HG03520 (cell line): Measurements from ENCODE around the gene LRRC56.
A peak's percentile ranks its signal among the peaks of the same experiment; 100 is the strongest.
"Not testable (repeated sequence)": the region's sequence is repeated elsewhere in the genome, so short reads cannot be mapped to it uniquely, and the experiment has no call there.

ENCODE experiments used
- ATAC-seq: cut with Tn5 transposase; IDR thresholded peaks from one replicate; pipeline ENCODE4 v1.9.1; 2021; ENCODE audit warnings: mild to moderate bottlenecking, moderate library complexity; ENCODE audit not compliant: unreplicated experiment

The LRRC56 gene

DNA sequence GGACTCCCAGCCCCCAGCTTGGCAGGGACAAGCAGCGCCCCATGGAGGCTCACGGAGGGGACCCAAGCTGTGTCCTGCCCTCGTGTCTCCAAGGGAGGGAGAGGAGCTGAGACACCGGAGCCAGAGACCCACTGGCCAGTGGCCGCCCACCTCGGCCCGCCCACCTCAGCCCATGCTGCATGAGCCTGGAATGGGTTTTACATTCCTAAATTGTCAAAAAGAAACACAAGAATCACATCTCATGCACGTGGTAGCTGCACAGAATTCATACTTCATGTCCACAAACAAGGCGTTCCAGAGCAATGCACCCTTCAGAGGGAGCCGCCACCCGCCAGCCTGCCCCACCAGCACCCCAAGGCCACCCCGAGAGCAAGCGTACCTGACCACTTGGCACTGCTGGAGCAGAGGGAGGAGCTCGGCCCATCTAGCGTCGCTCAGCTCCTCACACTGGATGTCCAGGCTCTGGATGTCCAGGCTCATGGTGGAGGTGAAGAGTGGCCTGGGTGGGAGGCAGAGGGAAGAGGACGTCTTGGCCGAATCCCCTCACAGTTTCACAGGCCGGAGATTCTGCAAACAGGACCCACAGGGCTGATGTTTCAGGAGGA is 35.5 kb upstream of the LRRC56 start:
- no peak for ATAC-seq

DNA sequence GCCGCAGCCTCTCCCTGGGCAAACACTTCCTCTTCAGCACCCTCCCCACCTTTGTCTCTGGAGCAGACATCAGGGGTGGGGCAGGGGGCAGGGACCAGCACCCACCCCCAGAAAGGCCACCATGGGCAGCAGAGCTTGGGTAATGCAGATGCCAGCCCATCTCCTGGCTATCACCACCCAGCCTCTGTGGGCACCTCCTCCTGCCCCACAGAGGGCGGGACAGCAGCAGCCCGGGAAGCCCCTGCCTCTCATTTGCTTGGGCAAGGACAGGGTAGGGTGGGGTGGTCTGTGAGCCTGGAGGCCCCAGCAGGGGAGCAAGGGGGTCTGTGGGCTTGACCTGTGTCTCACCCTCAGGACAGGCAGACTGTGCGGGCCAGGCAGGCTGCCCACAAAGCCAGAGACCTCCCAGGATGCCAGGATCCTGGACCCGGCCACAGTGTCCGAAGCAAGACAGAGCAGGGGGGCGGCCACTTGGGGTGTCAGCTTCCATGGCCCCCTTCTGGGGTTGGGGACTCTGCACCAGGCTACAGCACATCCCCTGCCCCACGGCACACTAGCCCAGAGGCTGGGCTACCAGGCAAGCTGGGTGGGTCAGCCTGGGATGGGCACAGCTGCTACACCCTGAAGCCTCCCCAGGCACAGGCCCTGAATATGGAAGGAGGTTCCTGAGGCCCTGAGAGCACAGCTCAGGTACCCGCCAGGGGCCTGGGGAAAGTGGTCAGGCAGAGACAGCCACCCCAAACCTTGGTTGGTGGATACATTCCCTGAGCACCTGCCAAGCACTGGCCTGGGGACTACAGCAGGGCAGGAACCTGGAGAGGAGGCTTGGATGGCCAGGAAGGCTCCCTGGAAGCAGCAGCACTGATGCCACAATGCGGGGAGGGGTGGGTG is 34.8 kb upstream of the LRRC56 start:
- ATAC-seq, result no peak

DNA sequence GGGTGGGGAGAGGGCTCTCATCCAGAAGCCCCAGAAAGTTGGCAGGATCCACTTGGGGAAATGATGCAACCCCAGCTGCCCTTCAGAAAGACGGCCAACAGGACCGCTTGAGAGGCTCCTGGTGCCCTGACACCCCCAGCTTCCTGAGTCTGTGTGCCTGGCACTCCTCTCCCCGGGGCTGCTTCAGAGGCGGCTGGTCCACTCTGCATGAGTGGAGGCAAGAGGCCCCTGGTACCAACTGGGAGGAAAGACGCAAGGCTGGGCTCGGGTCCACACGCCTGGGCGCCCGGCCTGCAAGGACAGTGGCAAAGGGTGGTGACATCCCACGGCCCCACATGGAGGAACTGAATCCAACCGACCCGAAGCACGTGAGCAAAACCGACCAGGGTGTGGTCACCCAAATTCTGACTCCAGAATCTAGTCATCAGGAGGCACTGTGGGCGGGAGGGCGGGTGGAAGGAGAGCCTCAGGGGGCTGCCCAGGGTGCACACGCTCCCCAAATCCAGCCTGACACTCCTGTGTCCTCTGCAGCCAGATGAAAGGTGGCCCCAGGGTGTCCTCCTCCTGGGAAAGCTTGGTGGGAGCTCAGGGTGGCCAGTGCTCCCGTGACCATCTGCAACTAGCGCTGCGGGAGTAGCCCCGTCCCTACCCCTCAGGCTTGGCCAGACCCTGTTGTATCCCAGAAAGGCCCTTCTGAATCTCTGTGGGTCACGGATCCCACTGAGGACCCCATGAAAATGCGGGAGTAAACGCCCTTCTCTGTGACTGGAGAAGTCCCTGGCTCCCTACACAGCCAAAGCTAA is 33.9 kb upstream of the LRRC56 start:
- ATAC-seq, result no peak

DNA sequence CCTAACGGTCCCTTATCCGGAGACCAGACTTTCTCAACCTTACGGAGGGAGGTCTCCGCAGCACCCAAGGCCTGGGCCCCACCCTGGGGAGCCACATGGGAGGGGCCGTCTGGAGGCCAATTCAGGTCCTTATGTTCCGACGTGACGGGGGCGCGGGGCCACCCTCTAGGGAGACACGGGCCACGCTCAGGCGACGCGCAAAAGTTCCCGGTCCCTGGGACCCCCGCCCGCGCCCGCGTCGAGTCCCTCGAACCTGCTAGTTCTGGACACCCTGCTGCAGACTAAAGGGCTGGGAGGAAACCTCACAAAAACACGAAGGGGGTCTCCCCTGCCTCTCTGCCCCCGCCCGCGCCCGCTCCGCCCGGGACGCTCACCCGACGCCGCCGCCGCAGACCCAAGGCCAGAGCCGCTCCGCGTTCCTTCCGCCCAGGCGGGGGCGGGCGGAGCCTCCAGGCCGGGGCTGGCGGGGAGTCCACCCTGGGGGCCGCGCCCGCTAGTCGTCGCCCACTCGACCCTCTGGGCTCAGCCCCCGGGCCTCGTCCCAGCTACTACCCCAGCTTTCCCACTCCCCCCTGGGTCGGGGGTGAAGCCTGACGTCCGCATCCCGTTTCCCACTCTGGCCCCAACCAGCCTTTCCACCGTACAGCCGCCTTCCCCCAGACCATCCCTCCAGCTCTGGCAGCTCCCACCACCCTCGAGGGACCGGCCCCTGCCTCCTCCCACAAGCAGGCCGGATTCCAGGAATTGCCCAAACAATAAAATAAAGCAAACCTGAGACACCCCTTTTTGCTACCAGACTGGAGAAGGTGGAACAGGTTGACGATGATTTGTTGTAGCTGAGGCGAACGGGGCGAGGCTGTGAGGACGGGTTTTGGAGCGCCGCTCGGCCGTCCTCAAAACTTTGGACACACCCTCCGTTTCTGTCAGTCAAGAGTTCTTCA is 33.0 kb upstream of the LRRC56 start:
- no peak for ATAC-seq

DNA sequence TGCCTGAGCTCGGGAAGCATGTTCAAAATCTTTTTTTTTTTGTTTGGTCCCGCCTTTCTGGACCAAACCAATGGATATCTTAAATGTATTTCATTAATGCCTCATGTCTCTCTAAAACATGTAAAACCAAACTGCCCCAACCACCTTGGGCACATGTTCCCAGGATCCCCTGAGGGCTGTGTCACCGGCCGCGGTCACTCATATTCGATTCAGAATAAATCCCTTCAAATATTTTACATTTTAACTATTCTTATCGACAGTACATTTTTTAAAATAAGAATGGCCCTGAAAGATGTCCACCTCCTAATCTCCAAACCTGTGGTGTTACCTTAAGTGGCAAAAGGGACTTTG is 32.4 kb upstream of the LRRC56 start:
- ATAC-seq, result no peak

DNA sequence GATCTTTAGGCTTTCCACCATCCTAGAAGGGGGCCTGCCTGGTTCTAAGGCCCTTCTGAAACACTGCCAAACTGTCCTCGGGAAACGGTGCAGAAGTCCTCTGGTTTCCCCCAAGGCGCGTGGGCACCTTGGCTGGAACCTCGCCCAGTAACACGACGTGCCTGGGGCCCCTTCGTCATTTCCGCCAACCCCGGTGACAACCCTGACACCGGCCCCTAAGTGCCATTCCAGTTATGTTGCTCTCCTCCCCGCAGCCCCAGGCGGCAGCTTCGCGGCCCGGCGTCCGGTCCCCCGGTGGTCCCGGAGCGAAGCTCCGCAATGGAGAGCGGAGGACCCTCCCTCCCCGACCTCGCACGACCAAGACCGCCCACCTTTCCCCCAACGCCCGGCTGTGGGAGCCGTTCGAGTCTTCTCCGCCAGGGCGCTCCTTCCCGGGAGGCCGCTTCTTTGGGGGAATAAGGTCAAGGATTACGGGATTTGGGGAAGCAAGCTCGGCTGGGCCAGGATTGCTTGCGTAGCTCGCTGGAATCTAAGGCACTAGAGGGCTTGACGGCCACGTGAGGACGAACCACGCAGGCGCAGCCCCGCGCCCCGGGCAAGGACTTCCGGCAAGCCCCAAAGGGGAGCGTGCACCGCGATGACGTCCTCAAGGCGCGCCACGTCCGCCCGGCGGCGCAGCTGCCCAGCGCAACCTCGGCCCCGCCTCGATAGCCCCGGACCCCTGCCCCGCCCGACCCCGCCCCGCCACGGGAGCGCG is 30.9 kb upstream of the LRRC56 start:
- ATAC-seq, result peak; percentile 53

DNA sequence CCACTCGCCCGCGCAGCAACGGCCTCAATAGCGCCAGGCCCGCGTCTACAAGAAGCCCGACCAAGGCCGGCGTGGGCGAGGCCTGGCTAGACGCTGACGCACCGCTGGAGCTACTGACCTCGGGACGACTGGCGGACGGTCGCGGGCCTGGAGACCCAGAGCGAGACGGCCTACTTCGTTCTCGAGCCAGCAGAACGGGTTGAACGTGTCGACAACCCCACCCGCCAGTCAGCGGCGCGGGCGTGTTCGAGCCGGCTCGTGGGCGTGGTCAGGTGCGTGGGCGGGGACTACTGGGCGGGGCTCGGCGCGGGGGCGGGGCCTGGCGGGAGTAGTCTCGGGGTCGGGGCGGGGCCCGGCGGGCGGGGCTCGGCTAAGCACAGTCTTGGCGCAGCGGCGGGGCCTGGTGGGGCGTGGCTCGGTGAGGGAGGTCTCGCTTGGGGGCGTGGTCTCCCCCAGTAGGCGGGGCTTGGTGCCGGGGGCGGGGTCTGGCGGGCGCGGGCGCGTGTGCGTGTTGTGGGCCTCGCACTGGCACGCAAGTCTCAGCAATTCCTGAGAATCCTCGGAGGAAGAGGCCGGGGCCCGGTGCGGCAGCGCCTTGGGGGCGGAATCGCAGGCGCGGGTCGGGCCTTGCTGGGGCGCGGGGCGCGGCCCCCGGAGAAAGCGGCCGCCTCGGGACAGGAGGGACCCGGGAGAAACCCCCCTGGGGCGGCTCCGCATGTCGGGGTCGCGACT is 30.2 kb upstream of the LRRC56 start, which contains the start of gene RNH1:
RNH1 (minus strand) TSS at position 248 of the 732 bp plus-strand sequence. CDS start 5,080 bp downstream, outside the sequence.
- ATAC-seq, result peak; percentile 37

DNA sequence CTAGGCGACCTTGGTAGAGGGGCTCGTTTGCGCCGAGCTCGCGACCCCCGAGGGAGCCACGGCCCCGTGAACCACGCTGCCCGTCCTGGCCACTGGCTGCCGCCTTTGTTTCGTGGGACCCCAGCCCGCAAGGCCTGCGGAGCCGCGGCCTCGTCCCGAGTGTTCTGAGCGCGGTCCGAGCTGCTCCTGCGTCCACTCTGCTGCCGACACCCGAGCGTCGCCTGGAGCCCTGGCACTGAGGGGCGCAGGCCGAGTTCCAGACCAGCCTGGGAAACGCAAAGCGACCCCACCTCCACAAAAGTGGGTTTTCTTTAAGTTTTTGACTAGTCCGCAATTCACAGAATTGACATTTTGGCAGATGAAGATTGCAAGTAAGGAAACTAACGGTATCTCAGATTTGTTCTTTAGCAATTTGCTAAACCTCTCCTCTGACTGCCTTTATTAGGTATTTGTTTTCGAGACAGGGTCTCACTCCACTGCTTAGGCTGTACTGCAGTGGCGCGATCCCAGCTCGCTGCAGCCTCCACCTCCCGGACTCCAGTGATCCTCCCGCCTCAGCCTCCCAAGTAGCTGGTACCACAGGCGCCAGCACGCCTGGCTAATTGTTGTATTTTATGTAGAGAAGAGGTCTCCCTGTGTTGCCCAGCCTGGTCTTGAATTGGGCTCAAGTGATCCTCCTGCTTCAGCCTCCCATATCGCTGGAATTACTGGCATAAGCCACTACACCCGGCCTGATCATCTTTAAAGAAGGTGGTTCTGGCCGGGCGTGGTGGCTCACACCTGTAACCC is 29.4 kb upstream of the LRRC56 start:
- ATAC-seq, result no peak

DNA sequence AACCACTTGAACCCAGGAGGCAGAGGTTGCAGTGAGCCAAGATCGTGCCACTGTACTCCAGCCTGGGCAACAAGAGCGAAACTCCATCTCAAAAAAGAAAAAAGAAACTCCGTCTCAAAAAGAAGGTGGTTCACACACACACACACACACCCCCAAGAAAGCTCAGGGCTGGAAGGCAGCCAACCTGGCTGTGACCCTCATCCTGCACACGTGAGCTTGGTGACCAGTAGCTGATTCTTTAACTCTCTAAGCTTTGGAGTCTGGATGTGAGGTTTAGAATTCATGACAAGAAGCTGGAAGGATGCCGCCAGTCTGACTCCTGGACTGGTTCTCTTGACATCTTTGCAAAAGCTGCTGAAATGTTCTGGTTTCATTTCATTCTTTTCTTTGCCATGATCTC is 28.4 kb upstream of the LRRC56 start:
- ATAC-seq, result no peak

DNA sequence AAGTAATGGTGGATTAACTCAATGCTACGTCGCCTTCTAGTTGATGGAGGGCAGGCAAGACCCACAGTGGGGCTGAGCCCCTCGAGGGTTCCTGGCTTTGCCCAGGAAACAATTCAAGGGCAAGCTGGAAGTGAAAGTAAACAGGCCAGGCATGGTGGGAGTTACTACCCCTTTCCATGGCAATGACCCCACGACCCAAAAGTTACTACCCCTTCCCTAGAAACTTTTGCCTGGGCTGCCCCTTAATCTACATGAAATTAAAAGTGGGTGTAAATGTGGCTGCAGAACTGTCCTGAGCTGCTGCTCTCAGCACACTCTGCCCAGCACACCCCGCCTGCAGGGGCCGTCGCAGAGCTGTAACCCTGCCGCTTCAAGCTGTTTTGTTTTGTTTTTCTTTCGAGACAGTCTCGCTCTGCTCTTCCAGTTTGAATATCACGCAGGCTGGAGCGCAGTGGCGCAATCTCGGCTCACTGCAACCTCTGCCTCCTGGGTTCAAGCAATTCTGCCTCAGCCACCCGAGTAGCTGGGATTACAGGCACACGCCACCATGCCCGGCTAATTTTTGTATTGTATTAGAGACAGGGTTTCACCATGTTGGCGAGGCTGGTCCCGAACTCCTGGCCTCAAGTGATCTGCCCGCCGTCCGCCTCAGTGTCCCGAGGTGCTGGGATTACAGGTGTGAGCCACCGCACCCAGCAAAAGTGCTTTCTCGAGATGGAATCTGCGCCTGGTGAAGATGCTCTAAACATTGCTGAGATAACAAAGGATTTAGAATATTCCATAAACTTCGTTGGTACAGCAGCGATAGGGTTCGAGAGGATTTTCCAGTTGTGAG is 24.3 kb upstream of the LRRC56 start:
- ATAC-seq, result no peak

DNA sequence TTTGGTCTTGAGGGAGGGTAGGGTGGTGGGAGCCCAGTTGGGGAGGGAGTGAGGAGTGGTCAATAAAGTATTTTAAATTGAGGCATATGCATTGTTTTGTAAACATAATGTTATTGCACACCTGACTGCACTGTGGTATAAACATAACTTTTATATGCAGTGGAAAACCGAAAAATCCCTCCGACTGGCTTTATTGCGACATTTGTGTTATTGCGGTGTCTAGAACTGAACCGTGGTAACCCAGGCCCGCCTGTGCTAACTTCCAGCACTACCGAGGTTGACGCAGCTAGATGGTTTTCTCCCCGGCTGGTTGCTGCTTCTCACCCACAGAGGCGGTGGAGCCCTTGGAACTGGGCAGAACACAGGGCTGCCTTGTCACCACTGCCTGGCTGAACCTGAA is 22.7 kb upstream of the LRRC56 start:
- ATAC-seq, result no peak

DNA sequence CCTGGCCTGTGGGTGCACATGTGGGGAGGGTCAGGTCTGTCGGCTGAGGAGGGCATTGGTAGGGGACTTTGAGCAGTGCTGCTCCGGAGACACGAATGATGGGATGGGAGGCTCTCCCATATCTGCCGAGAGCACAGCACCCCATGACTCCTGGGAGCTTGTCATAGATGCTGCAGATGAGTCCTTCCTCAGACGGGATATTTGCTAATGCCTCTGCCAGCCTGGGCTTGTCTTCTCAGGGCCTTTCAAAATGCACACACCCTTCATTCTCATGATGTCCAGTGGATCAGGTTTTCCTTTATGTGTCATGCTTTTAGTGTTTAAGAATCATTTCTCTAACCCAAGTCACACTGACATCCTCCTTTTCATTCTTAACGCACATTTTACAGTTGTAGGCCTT is 22.2 kb upstream of the LRRC56 start:
- no peak for ATAC-seq

DNA sequence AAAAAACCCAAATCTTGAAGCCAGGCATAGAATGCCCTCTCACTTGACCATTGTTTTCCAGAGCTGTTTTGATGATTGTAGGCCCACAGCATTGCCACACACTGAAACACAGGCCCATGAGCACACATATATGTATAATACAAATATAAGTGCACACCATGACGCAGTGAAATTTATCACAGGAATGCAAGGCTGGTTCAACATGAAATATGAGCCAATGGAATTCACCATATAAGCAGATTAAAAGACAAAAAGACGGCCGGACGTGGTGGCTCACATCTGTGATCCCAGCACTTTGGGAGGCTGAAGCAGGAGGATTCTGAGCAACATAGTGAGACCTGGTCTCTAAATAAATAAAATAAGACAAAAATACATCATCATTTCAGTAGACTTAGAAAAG is 20.9 kb upstream of the LRRC56 start:
- no peak for ATAC-seq

DNA sequence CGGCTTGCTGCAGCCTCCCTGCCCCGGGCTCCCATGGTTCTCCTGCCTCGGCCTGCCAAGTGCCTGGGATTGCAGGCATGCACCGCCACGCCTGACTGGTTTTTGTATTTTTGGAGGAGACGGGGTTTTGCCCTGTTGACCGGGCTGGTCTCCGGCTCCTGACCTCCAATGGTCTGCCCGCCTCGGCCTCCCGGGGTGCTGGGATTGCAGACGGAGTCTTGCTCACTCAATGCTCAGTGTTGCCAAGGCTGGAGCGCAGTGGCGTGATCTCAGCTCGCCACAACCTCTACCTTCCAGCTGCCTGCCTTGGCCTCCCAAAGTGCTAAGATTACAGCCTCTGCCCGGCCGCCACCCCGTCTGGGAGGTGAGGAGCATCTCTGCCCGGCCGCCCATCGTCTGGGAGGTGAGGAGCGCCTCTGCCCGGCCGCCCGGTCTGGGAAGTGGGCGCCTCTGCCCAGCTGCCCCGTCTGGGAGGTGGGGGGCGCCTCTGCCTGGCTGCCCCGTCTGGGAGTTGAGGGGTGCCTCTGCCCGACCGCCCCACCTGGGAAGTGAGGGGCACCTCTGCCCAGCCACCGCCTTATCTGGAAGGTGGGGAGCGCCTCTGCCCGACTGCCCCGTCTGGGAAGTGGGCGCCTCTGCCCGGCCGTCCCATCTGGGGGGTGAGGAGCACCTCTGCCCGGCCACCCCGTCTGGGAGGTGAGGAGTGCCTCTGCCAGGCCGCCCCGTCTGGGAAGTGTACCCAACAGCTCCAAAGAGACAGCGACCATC is 20.2 kb upstream of the LRRC56 start:
- ATAC-seq, result not testable (repeated sequence)

DNA sequence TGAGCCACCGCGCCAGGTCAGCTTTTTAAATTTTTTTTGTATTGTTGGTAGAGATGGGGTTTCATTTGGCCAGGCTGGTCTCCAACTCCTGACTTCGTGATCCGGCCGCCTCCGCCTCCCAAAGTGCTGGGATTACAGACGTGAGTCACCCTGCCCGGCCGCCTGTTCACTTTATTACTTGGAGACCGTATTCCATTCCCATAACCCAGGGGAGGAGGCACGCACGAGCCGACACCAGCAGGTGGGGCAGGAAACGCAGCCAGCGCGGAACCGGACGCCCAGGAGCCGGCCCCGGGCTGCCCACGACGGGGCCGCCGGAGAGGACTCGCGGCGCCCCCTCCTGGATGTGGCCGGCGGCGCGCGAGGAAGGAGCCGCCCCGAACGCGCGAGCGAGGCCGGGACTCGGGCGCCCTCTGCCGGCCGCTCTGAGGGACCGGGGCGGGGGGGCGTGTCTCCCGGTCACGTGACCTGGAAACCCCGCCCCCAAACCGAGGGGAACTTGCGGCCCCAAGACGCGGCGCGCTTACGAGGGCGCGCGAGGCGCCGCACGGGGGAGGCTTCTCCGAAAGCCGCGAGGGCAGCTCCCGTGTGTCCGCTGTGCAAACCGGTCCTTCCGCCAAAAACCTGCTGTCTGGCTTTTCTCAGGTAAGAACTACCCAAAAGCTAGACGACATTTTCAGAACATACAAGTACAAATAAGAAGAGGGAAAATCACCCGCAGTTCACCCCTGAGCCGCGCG is 18.7 kb upstream of the LRRC56 start:
- peak; percentile 76 for ATAC-seq
